ENCODE data around the gene EXOSC5.

GRCh38 chr19:41392775-41393174, 4.4 kb downstream of the EXOSC5 start:
- TF ChIP-seq FOXM1 (IDR thresholded peaks at IDR 0.05; ENCODE audit: borderline replicate concordance) (no peak), FOXK2 (IDR thresholded peaks at IDR 0.05) (no peak), SP1 (IDR thresholded peaks at IDR 0.05) (no peak), ELF4 (IDR thresholded peaks at IDR 0.05) (no peak), FOXA1 (IDR thresholded peaks at IDR 0.05) (no peak), CTBP1 (IDR thresholded peaks at IDR 0.05; ENCODE audit: borderline replicate concordance) (no peak), NFRKB (IDR thresholded peaks at IDR 0.05) (no peak), SUZ12 (IDR thresholded peaks at IDR 0.05) (no peak), LEF1 (IDR thresholded peaks at IDR 0.05; ENCODE audit: borderline replicate concordance) (no peak), ARNT (IDR thresholded peaks at IDR 0.05) (no peak), TARDBP (IDR thresholded peaks at IDR 0.05) (no peak), BHLHE40 (IDR thresholded peaks at IDR 0.05; ENCODE audit: borderline replicate concordance) (no peak), HDGF (IDR thresholded peaks at IDR 0.05; ENCODE audit: borderline replicate concordance) (no peak)

Measured in HEK293T (cell line).